UCSD-AML1 (cell line): ENCODE results near the gene IGF2BP1.
"Not testable (repeated sequence)": the region's sequence is repeated elsewhere in the genome, so short reads cannot be mapped to it uniquely, and the experiment has no call there.

Experiments
- DNase-seq: peaks from one replicate; lab custom pipeline; 2025; ENCODE audit not compliant: unreplicated experiment; lab: John Stamatoyannopoulos, UW

The IGF2BP1 gene

GRCh38 chr17:49018748-49019147 is 21.6 kb downstream of the IGF2BP1 start:
- DNase-seq, result no peak

GRCh38 chr17:49020609-49021008 is 23.4 kb downstream of the IGF2BP1 start:
- DNase-seq, result no peak

- DNase-seq, result no peak
Observed at GRCh38 chr17:49021095-49021767, 24.0 kb downstream of the IGF2BP1 start.

GRCh38 chr17:49021768-49022103 is 24.6 kb downstream of the IGF2BP1 start:
- no peak for DNase-seq

DNA sequence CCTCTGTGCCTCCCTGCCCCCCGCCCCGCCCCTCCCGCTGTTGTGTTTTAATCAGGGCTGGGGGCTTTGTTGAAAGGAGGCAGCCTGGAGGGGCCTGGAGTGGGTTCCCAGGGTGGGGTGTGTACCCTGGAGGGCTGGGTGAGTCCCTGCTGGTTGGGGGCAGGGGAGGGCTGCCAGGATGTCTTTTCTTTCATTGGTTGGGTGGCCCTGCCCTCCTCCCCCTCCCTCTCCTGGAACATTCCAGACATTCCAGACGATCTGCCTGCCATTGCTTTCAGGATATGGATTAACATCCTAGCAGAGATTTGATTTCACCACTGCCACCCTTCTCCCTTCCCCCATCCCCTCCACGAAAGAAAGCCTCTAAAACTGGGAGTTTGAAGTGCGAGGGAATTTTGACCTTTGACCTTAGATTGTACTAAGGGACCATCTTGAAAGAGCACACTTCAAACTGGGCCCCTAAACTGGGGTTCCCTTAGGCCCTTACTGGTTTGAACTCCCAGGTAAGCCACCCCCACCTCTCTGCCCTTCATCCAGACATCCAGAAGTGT is 25.3 kb downstream of the IGF2BP1 start:
- no peak for DNase-seq

DNA sequence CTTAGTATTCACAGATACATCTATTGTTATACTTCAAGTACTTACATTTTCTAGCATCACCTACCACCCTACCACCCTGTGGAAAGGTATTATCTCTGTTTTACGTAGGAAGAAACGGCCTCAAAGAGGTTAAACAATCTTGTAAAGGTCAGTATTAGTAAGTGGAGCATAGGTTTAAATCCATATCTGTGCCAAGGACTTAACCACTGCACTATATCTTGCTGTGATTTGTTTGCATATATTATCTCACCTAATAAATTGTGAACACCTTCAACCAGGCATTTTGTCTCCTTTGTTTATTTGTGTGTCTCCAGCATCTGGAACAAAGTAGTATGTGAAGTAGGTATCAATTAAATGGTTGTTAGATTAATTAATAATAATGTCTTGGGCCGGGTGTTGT is 27.3 kb downstream of the IGF2BP1 start:
- no peak for DNase-seq

DNA sequence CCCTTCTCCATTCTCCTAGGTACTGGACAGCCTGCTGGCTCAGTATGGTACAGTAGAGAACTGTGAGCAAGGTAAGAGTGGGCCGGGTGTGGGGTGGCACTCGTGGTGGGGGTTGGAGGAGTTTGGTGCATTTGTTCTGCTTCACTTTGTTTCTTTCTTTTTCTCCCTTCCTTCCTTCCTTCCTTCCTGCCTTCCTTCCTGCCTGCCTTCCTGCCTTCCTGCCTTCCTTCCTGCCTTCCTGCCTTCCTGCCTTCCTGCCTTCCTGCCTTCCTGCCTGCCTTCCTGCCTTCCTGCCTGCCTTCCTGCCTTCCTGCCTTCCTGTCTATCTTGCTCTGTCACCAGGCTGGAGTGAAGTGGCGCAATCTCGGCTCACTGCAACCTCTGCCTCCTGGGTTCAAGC is 29.3 kb downstream of the IGF2BP1 start:
- not testable (repeated sequence) for DNase-seq

GRCh38 chr17:49028271-49028670 is 31.1 kb downstream of the IGF2BP1 start:
- DNase-seq, result no peak

DNA sequence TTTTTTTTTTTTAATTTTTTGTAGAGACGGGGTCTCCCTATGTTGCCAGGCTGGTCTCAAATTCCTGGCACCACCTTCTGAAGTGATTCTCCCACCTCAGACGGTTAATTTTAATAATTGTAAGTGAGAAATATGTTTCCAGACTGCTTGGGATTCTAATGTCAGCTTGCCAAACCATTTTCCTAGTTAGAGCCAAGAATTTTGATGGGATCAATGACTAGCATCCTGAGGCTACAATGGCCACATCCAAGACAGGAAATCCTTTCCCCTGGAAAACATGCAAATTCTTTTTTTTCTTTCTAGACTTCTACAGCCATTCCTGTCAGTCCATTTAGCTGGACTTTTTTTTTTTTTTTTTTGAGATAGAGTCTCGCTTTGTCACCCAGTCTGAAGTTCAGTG is 32.6 kb downstream of the IGF2BP1 start:
- DNase-seq, result no peak

- DNase-seq, result peak; percentile 23
Observed at GRCh38 chr17:49031965-49032928, 35.1 kb downstream of the IGF2BP1 start.

- DNase-seq, result peak; percentile 54
Observed at GRCh38 chr17:49035470-49036269, 38.5 kb downstream of the IGF2BP1 start.

DNA sequence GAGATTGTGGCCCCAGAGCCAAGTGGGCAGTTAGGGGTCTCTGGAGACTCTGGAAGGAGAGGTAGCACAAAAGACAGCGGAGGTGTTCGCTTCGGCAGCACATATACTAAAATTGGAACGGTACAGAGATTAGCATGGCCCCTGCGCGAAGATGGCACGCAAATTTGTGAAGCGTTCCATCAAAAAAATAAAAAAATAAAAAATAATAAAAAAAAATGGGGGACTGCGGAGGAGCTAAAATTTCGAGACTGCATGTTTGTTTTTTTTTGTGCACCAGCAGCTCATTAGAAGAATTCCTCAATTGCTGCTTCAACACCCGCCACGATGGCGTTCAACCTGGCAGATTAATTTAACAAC is 39.1 kb downstream of the IGF2BP1 start:
- no peak for DNase-seq

- DNase-seq, result no peak
Observed at GRCh38 chr17:49038138-49038537, 41.0 kb downstream of the IGF2BP1 start.

- no peak for DNase-seq
Observed at GRCh38 chr17:49038544-49038943, 41.4 kb downstream of the IGF2BP1 start.

DNA sequence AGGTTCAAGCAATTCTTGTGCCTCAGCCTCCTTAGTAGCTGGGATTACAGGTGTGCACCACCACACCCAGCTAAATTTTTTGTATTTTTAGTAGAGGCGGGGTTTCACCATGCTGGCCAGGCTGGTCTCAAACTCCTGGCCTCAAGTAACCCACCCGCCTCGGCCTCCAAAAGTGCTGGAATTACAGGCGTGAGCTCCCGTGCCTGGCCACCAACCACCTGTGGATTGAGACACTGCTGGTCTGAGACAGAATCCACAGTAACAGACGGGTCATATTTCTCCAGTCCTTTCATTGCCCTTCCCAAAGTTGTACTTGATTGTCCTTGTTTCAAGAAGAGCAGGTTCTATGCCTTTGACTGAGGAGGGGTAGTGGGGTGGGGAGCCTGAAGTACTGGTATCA is 42.3 kb downstream of the IGF2BP1 start:
- DNase-seq, result not testable (repeated sequence)

- no peak for DNase-seq
Observed at GRCh38 chr17:49041527-49041926, 44.3 kb downstream of the IGF2BP1 start.

- no peak for DNase-seq
Observed at GRCh38 chr17:49045376-49045775, 48.2 kb downstream of the IGF2BP1 start.

GRCh38 chr17:49046912-49047311 is 49.7 kb downstream of the IGF2BP1 start:
- DNase-seq, result no peak

DNA sequence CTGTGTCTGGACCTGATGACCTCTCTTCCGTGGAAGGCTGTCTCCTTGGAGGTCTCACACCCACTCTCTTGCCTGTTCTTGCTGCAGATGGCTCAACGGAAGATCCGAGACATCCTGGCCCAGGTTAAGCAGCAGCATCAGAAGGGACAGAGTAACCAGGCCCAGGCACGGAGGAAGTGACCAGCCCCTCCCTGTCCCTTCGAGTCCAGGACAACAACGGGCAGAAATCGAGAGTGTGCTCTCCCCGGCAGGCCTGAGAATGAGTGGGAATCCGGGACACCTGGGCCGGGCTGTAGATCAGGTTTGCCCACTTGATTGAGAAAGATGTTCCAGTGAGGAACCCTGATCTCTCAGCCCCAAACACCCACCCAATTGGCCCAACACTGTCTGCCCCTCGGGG is 52.1 kb downstream of the IGF2BP1 start:
- DNase-seq, result no peak

- no peak for DNase-seq
Observed at GRCh38 chr17:49050611-49051010, 53.4 kb downstream of the IGF2BP1 start.

DNA sequence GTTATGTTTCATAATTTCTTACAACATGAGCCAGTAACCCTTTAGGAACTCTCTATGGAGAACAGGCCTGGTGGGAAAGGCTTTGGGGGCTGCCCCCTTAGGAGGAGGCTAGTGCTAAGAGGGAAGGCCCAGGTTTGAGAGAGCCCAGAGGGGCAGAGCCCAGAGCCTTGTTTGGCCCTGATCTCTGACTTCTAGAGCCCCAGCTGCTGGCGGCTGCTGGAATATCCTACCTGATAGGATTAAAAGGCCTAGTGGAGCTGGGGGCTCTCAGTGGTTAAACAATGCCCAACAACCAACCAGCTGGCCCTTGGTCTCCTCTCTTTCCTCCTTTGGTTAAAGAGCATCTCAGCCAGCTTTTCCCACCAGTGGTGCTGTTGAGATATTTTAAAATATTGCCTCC is 54.1 kb downstream of the IGF2BP1 start:
- no peak for DNase-seq
